H9 (cell line): ENCODE data around the gene TMEM171. TPM values are rescaled to one million over a fixed set of nuclear protein-coding genes. Genes with fewer than 3 reads are reported as not detected.

ENCODE experiments used
- DNase-seq: peaks from one replicate; pipeline ENCODE4 v3.0.0-alpha.2; 2017
- H2AFZ ChIP-seq: one replicate; pipeline ENCODE4 v1.6.1; 2013; ENCODE audit warnings: mild to moderate bottlenecking, low read length, control low read depth, moderate library complexity
- H2AK5ac ChIP-seq: 2 replicates; pipeline ENCODE4 v1.6.1; 2013; ENCODE audit warnings: low read length, control low read depth, mixed read lengths; ENCODE audit not compliant: insufficient read length
- H2BK120ac ChIP-seq: one replicate; pipeline ENCODE4 v1.6.1; 2013; ENCODE audit warnings: low read depth, mild to moderate bottlenecking, low read length, control low read depth, inconsistent platforms; ENCODE audit not compliant: poor library complexity, severe bottlenecking
- H2BK12ac ChIP-seq: 2 replicates; pipeline ENCODE4 v1.6.1; 2013; ENCODE audit warnings: low read length, control low read depth, mixed read lengths, low read depth; ENCODE audit not compliant: insufficient read length
- H2BK15ac ChIP-seq: 2 replicates; pipeline ENCODE4 v1.6.1; 2013; ENCODE audit warnings: low read depth, low read length, control low read depth
- H2BK20ac ChIP-seq: one replicate; pipeline ENCODE4 v1.6.1; 2013; ENCODE audit warnings: low read depth, mild to moderate bottlenecking, low read length, control low read depth, inconsistent platforms; ENCODE audit not compliant: poor library complexity, severe bottlenecking
- H2BK5ac ChIP-seq: 2 replicates; pipeline ENCODE4 v1.6.1; 2013; ENCODE audit warnings: low read length, control low read depth, mixed read lengths; ENCODE audit not compliant: insufficient read length
- H3K14ac ChIP-seq: 2 replicates; pipeline ENCODE4 v1.6.1; 2013; ENCODE audit warnings: low read length, control low read depth; ENCODE audit not compliant: insufficient read depth
- H3K18ac ChIP-seq: 2 replicates; pipeline ENCODE4 v1.6.1; 2013; ENCODE audit warnings: low read depth, mild to moderate bottlenecking, mixed read lengths, low read length, control low read depth; ENCODE audit not compliant: insufficient read length
- H3K23ac ChIP-seq: 2 replicates; pipeline ENCODE4 v1.6.1; 2013; ENCODE audit warnings: low read length, control low read depth, mixed read lengths, low read depth; ENCODE audit not compliant: insufficient read length
- H3K23me2 ChIP-seq: 2 replicates; pipeline ENCODE4 v1.6.1; 2013; ENCODE audit warnings: low read depth, mild to moderate bottlenecking, mixed read lengths, low read length, control low read depth; ENCODE audit not compliant: insufficient read length, poor library complexity, severe bottlenecking
- H3K27ac ChIP-seq: 2 replicates; pipeline ENCODE4 v1.5.1; 2013; ENCODE audit warnings: low read length, control low read depth, mixed read lengths, low read depth; ENCODE audit not compliant: insufficient read length
- H3K27me3 ChIP-seq: 2 replicates; pipeline ENCODE4 v1.6.1; 2013; ENCODE audit warnings: low read length, control low read depth, inconsistent platforms; ENCODE audit not compliant: insufficient read depth
- H3K4ac ChIP-seq: 2 replicates; pipeline ENCODE4 v1.6.1; 2013; ENCODE audit warnings: low read depth, mild to moderate bottlenecking, control low read depth, inconsistent platforms, low read length, moderate library complexity
- H3K4me1 ChIP-seq: 2 replicates; pipeline ENCODE4 v1.6.1; 2013; ENCODE audit warnings: low read length, control low read depth, inconsistent platforms; ENCODE audit not compliant: insufficient read depth
- H3K4me2 ChIP-seq: 2 replicates; pipeline ENCODE4 v1.6.1; 2013; ENCODE audit warnings: low read length, control low read depth, mixed read lengths; ENCODE audit not compliant: insufficient read length, insufficient read depth
- H3K56ac ChIP-seq: 2 replicates; pipeline ENCODE4 v1.6.1; 2013; ENCODE audit warnings: low read depth, mild to moderate bottlenecking, mixed read lengths, low read length, control low read depth; ENCODE audit not compliant: insufficient read length
- H3K79me1 ChIP-seq: 2 replicates; pipeline ENCODE4 v1.6.1; 2013; ENCODE audit warnings: low read depth, mild to moderate bottlenecking, moderate library complexity, low read length, control low read depth, inconsistent platforms; ENCODE audit not compliant: insufficient read depth, poor library complexity, severe bottlenecking
- H3K79me2 ChIP-seq: 2 replicates; pipeline ENCODE4 v1.6.1; 2013; ENCODE audit warnings: low read length, control low read depth, inconsistent platforms; ENCODE audit not compliant: insufficient read depth
- H3K9ac ChIP-seq: 2 replicates; pipeline ENCODE4 v1.6.1; 2013; ENCODE audit warnings: low read length, control low read depth, mixed read lengths; ENCODE audit not compliant: insufficient read length; ENCODE audit errors: extremely low read depth
- H3K9me3 ChIP-seq: one replicate; pipeline ENCODE4 v1.6.1; 2013; ENCODE audit warnings: low read depth, low read length, inconsistent platforms; ENCODE audit not compliant: control insufficient read depth
- H3T11ph ChIP-seq: one replicate; pipeline ENCODE4 v1.6.1; 2013; ENCODE audit warnings: mild to moderate bottlenecking, low read length, control low read depth, inconsistent platforms
- H4K20me1 ChIP-seq: one replicate; pipeline ENCODE4 v1.6.1; 2013; ENCODE audit not compliant: control insufficient read depth, insufficient read length, insufficient read depth
- H4K5ac ChIP-seq: 2 replicates; pipeline ENCODE4 v1.6.1; 2013; ENCODE audit warnings: low read depth, mild to moderate bottlenecking, mixed read lengths, low read length, control low read depth; ENCODE audit not compliant: insufficient read length
- H4K8ac ChIP-seq: replicated peaks from 2 replicates; pipeline ENCODE4 v1.6.1; 2013; ENCODE audit warnings: low read length, control low read depth, mixed read lengths, low read depth; ENCODE audit not compliant: insufficient read length
- H4K91ac ChIP-seq: 2 replicates; pipeline ENCODE4 v1.6.1; 2013; ENCODE audit warnings: low read depth, mild to moderate bottlenecking, moderate library complexity, mixed read lengths, low read length, control low read depth; ENCODE audit not compliant: insufficient read length
- H3K27ac Mint-ChIP-seq, 3 experiments: 2 replicates in 2 of 3; 3 replicates in 1 of 3; pipeline ENCODE4 v1.8.0; 2020 to 2021; ENCODE audit warnings: mixed read lengths in 3 of 3, mild to moderate bottlenecking in 1 of 3, moderate library complexity in 1 of 3
- H3K27me3 Mint-ChIP-seq: 2 replicates; pipeline ENCODE4 v1.8.0; 2021; ENCODE audit warnings: low read depth, mild to moderate bottlenecking, moderate library complexity, mixed read lengths
- H3K36me3 Mint-ChIP-seq, 3 experiments: 2 replicates in 2 of 3; 3 replicates in 1 of 3; pipeline ENCODE4 v1.8.0; 2020 to 2021; ENCODE audit warnings: low read depth in 3 of 3, mixed read lengths in 3 of 3; ENCODE audit not compliant: insufficient read depth in 1 of 3
- H3K4me1 Mint-ChIP-seq, 2 experiments: 2 replicates each; pipeline ENCODE4 v1.8.0; 2020; ENCODE audit warnings: mixed read lengths in 2 of 2
- H3K4me3 Mint-ChIP-seq, 2 experiments: 2 replicates in 1 of 2; 3 replicates in 1 of 2; pipeline ENCODE4 v1.8.0; 2020 to 2021; ENCODE audit warnings: mild to moderate bottlenecking in 2 of 2, mixed read lengths in 2 of 2, moderate library complexity in 1 of 2
- H3K9me3 Mint-ChIP-seq, 2 experiments: 2 replicates in 1 of 2; 3 replicates in 1 of 2; pipeline ENCODE4 v1.8.0; 2020; ENCODE audit warnings: mild to moderate bottlenecking in 2 of 2, mixed read lengths in 2 of 2, moderate library complexity in 1 of 2
- WGBS: extraction: QIAGEN DNeasy Blood & Tissue Kit; methylation state at CpG from one replicate; pipeline ENCODE4 v1.1.7; 2013; ENCODE audit warnings: missing lambda C conversion rate, low lambda C conversion rate, mixed read lengths; ENCODE audit not compliant: insufficient read length; ENCODE audit errors: extremely low coverage; 5-methylcytosine and 5-hydroxymethylcytosine counted together
- total RNA-seq: library from RNA; stranded (reverse); gene quantifications from 2 replicates; pipeline ENCODE4 v1.2.1, GENCODE V29; 2021
- TF ChIP-seq, protein P1 (sequence below): fragments of 200-600 bp; sonication (generic); conservative IDR thresholded peaks from 3 replicates; pipeline ENCODE4 v1.8.0; 2021; ENCODE audit warnings: antibody characterized with exemption, mild to moderate bottlenecking

The TMEM171 gene
- total RNA-seq, 1 experiment from 2014 or later = 0.42 TPM

DNA sequence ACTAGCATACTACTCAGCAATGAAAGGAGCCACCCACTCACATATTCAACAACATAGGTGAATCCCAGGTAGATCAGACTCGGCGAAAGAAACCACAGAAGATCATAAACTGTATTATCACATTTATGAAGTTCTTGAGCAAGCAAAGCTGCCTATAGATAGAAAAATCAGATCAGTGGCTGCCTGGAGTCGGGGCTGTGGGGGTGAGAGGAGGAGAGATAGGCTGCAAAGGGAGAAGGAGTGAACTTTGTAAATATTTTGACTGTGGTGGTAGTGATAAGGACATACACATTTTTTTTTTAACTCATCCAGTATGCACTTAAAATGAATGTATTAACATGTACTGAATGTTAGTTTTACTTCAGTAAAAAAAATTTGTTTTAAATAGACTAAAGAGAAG is 29.2 kb downstream of the TMEM171 start:
- Histone ChIP-seq H3K23ac (no peak overlapping the region), H2BK15ac (no peak overlapping the region), H3K4me1 (no peaks in the 10 kb centered on the region), H4K5ac (no peak overlapping the region), H3K79me1 (no peaks in the 10 kb centered on the region), H3K27ac (no peak overlapping the region), H4K91ac (no peak overlapping the region), H3K79me2 (no peaks in the 10 kb centered on the region), H3K9me3 (no peaks in the 10 kb centered on the region), H2BK120ac (no peak overlapping the region), H3K23me2 (no peaks in the 10 kb centered on the region), H4K20me1 (no peaks in the 10 kb centered on the region), H2AK5ac (no peak overlapping the region), H3K9ac (no peak overlapping the region), H2BK20ac (no peak overlapping the region), H3T11ph (no peak overlapping the region), H3K27me3 (no peaks in the 10 kb centered on the region), H4K8ac (no peak overlapping the region), H3K4me2 (no peak overlapping the region), H2AFZ (no peak overlapping the region), H2BK5ac (no peak overlapping the region), H3K4ac (no peak overlapping the region), H3K14ac (no peak overlapping the region), H3K18ac (no peak overlapping the region), H2BK12ac (no peak overlapping the region), H3K56ac (no peak overlapping the region)
- TF ChIP-seq, protein P1, sequence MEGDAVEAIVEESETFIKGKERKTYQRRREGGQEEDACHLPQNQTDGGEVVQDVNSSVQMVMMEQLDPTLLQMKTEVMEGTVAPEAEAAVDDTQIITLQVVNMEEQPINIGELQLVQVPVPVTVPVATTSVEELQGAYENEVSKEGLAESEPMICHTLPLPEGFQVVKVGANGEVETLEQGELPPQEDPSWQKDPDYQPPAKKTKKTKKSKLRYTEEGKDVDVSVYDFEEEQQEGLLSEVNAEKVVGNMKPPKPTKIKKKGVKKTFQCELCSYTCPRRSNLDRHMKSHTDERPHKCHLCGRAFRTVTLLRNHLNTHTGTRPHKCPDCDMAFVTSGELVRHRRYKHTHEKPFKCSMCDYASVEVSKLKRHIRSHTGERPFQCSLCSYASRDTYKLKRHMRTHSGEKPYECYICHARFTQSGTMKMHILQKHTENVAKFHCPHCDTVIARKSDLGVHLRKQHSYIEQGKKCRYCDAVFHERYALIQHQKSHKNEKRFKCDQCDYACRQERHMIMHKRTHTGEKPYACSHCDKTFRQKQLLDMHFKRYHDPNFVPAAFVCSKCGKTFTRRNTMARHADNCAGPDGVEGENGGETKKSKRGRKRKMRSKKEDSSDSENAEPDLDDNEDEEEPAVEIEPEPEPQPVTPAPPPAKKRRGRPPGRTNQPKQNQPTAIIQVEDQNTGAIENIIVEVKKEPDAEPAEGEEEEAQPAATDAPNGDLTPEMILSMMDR = no peak
- no peak overlapping the region for H3K4me3 Mint-ChIP-seq
- no peaks in the 10 kb centered on the region for H3K36me3 Mint-ChIP-seq
- H3K9me3 Mint-ChIP-seq = no peaks in the 10 kb centered on the region
- H3K27ac Mint-ChIP-seq = no peak overlapping the region
- no peak for DNase-seq
- H3K27me3 Mint-ChIP-seq = peaks cover 2% of the 10 kb centered on the region
- WGBS = no CpG with 5 or more reads among the region's 3 CpGs
- H3K4me1 Mint-ChIP-seq = peaks cover 5 to 10% of the 10 kb centered on the region in 2 experiments; a peak in 3 of 4 replicates
